Epithelial cell of esophagus (primary cell): ENCODE results near the gene MUC5B.
"Not testable (repeated sequence)": the region's sequence is repeated elsewhere in the genome, so short reads cannot be mapped to it uniquely, and the experiment has no call there.

Experiments
- DNase-seq: peaks from one replicate; pipeline ENCODE4 v3.0.0; 2010; ENCODE audit warnings: low read depth
- H3K4me3 ChIP-seq: 2 replicates; pipeline ENCODE4 v1.5.1; 2011; ENCODE audit warnings: mild to moderate bottlenecking, low read length, control low read depth
- TF ChIP-seq, protein P1 (sequence below): IDR thresholded peaks from 2 replicates; pipeline ENCODE4 v1.5.1; 2011; ENCODE audit warnings: low read depth, mild to moderate bottlenecking, low read length, control low read depth, inconsistent platforms; ENCODE audit not compliant: insufficient read depth; ENCODE audit errors: missing control alignments

MUC5B gene

DNA sequence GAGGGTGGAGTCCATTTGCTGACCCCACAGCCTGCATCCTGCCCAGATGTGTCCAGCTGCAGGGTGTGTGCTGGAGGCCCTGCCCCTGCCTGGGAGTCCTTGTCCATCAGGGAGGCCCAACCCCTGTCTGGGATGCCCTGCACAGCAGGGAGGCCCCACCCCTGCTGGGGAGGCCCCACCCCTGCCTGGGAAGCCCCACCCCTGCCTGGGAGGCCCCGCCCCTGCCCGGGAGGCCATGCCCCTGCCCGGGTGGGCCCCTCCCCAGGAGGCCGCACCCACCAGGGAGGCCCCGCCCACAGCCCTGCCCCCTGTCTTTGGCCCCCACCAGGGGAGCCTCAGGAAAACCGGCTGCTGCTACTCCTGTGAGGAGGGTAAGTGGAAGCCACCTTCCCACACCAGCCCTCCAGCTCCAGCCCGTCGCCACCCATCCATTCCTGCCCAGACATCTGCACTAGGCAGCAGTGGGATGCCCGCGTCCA, 37.2 kb downstream of the MUC5B start:
- no peak overlapping the region for H3K4me3 ChIP-seq
- peak; percentile 32 for DNase-seq
- TF ChIP-seq, protein P1, sequence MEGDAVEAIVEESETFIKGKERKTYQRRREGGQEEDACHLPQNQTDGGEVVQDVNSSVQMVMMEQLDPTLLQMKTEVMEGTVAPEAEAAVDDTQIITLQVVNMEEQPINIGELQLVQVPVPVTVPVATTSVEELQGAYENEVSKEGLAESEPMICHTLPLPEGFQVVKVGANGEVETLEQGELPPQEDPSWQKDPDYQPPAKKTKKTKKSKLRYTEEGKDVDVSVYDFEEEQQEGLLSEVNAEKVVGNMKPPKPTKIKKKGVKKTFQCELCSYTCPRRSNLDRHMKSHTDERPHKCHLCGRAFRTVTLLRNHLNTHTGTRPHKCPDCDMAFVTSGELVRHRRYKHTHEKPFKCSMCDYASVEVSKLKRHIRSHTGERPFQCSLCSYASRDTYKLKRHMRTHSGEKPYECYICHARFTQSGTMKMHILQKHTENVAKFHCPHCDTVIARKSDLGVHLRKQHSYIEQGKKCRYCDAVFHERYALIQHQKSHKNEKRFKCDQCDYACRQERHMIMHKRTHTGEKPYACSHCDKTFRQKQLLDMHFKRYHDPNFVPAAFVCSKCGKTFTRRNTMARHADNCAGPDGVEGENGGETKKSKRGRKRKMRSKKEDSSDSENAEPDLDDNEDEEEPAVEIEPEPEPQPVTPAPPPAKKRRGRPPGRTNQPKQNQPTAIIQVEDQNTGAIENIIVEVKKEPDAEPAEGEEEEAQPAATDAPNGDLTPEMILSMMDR: no peak

DNA sequence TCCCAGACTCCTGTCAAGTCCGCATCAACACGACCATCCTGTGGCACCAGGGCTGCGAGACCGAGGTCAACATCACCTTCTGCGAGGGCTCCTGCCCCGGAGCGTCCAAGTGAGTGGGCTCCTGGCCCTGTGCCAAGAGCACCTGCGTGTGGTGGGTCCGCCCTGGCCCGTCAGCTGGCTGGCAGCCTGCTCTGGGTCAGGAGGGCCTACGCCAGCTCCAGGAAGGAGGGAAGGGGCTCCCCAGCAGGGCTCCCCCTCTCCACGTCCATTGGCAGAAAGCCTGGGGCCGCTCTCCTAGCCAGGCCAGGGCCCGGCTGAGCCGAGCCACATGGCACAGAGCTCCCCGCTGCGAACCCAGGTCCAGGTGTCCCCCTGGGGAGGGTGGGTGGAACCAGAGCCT, 37.8 kb downstream of the MUC5B start:
- no peak for DNase-seq
- H3K4me3 ChIP-seq: no peak overlapping the region
- TF ChIP-seq, protein P1: no peak

GRCh38 chr11:1261241-1262071, 38.6 kb downstream of the MUC5B start:
- TF ChIP-seq, protein P1: no peak

GRCh38 chr11:1262172-1263006, 39.5 kb downstream of the MUC5B start:
- H3K4me3 ChIP-seq: peak overlapping the region; percentile 53
- DNase-seq: peak; percentile 94
- TF ChIP-seq, protein P1: no peak

More at GRCh38 chr11:1261241-1262071, 38.6 kb downstream of the MUC5B start:
- no peak overlapping the region for H3K4me3 ChIP-seq
- no peak for DNase-seq

DNA sequence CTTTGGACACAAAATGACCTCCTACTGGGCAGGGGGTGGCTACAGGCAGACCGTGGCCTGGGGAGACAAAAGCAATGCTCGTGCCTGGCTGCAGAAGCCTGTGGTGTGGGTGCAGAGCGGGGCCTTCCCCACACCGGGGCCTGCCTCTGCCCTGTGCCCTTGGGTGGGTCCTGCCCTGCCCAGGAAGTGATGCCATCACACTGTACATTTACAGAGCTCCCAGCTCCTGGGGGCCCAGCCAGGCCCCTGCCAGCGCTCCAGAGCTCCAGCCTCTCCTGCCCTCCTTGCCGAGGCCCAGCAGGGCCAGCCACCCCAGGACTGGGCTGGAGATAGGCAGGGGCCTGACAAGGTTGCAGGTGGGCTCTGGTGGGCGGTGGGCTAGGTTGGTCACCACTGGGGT, 40.1 kb downstream of the MUC5B start:
- no peak for DNase-seq
- TF ChIP-seq, protein P1: no peak
- peak overlapping the region; percentile 27 for H3K4me3 ChIP-seq

DNA sequence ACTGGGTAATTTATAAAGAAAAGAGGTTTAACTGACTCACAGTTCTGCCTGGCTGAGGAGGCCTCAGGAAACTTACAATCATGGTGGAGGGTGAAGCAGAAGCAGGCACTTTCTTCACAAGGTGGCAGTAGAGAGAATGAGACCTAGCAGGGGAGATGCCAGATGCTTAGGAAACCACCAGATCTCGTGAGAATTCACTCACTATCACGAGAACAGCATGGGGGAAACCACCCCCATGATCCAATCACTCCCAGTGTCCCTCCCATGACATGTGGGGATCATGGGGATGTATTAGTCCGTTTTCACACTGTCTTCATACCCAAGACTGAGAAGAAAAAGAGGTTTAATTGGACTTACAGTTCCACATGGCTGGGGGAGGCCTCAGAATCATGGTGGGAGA, 41.6 kb downstream of the MUC5B start:
- TF ChIP-seq, protein P1: peak; percentile 62
- peak; percentile 82 for DNase-seq
- H3K4me3 ChIP-seq: not testable (repeated sequence)

GRCh38 chr11:1265480-1265879, 42.6 kb downstream of the MUC5B start:
- H3K4me3 ChIP-seq, DNase-seq: not testable (repeated sequence)

GRCh38 chr11:1266976-1267375, 44.1 kb downstream of the MUC5B start:
- H3K4me3 ChIP-seq, DNase-seq: not testable (repeated sequence)
